PC-3 (cell line): Measurements from ENCODE around the gene AUTS2. TPM values are rescaled to one million over a fixed set of nuclear protein-coding genes. Genes with fewer than 3 reads are reported as not detected.

Source experiments
- ATAC-seq: fragments of 200-7000 bp; cut with Tn5 transposase; 2 replicates; pipeline ENCODE4 v1.9.1; 2020; ENCODE audit warnings: mild to moderate bottlenecking, moderate library complexity
- BruUV-seq: library from RNA; stranded (reverse); fragments of 400-500 nt; replicated peaks from 2 replicates; lab custom pipeline; 2021; lab: Mats Ljungman, UMichigan
- CTCF ChIA-PET: fragments of 300-600 bp; sonication (Branson Sonifier 250); formaldehyde crosslinking; loops from one replicate; lab custom pipeline; 2022; ENCODE audit warnings: antibody characterized with exemption; lab: Charles Lee
- POLR2A ChIA-PET: fragments of 300-600 bp; sonication (Branson Sonifier 250); formaldehyde crosslinking; loops from one replicate; lab custom pipeline; 2022; ENCODE audit warnings: antibody characterized with exemption; ENCODE audit not compliant: unreplicated experiment; lab: Charles Lee
- DNase-seq: peaks from one replicate; pipeline ENCODE4 v3.0.0-alpha.2; 2015
- H2AFZ ChIP-seq: fragments of 300-600 bp; sonication (generic); 2 replicates; pipeline ENCODE4 v1.6.0; 2016; ENCODE audit warnings: antibody characterized with exemption, low read length
- H3F3A ChIP-seq: fragments of 300-600 bp; sonication (generic); one replicate; pipeline ENCODE4 v1.6.0; 2017; ENCODE audit warnings: antibody characterized with exemption, low read length, control low read depth, mild to moderate bottlenecking; ENCODE audit not compliant: unreplicated experiment
- H3K27ac ChIP-seq: fragments of 300-600 bp; sonication (generic); 2 replicates; pipeline ENCODE4 v1.5.1; 2016; ENCODE audit warnings: mild to moderate bottlenecking, low read length
- H3K27me3 ChIP-seq: fragments of 300-600 bp; sonication (generic); 2 replicates; pipeline ENCODE4 v1.6.1; 2016; ENCODE audit warnings: low read length, mixed read lengths
- H3K36me3 ChIP-seq: fragments of 300-600 bp; sonication (generic); 2 replicates; pipeline ENCODE4 v1.6.1; 2016; ENCODE audit warnings: low read depth, mixed run types, low read length, mixed read lengths
- H3K4me1 ChIP-seq: fragments of 300-600 bp; sonication (generic); 2 replicates; pipeline ENCODE4 v1.5.1; 2016; ENCODE audit warnings: low read length; ENCODE audit not compliant: insufficient read depth
- H3K4me2 ChIP-seq: fragments of 300-600 bp; sonication (generic); 2 replicates; pipeline ENCODE4 v1.6.0; 2016; ENCODE audit warnings: low read length
- H3K4me3 ChIP-seq: fragments of 300-600 bp; sonication (generic); 2 replicates; pipeline ENCODE4 v1.5.1; 2016; ENCODE audit warnings: mild to moderate bottlenecking, low read length, mixed read lengths
- H3K79me2 ChIP-seq: fragments of 300-600 bp; sonication (generic); 2 replicates; pipeline ENCODE4 v1.6.1; 2017; ENCODE audit warnings: low read length, mixed read lengths
- H3K9ac ChIP-seq: fragments of 300-600 bp; sonication (generic); 2 replicates; pipeline ENCODE4 v1.6.0; 2016; ENCODE audit warnings: mild to moderate bottlenecking, low read length
- H3K9me2 ChIP-seq: fragments of 300-600 bp; sonication (generic); replicated peaks from 2 replicates; pipeline ENCODE4 v1.6.1; 2016; ENCODE audit warnings: mixed run types, low read length, mixed read lengths
- H3K9me3 ChIP-seq: fragments of 300-600 bp; sonication (generic); 2 replicates; pipeline ENCODE4 v1.6.1; 2016; ENCODE audit warnings: low read length, mixed read lengths
- H4K20me1 ChIP-seq: fragments of 300-600 bp; sonication (generic); 2 replicates; pipeline ENCODE4 v1.6.1; 2016; ENCODE audit warnings: low read length, mixed read lengths
- EZH2 ChIP-seq: fragments of 300-600 bp; sonication (generic); IDR thresholded peaks from one replicate; pipeline ENCODE4 v1.6.1; 2017; ENCODE audit warnings: antibody characterized with exemption, mild to moderate bottlenecking, low read length; ENCODE audit not compliant: unreplicated experiment
- EZH2phosphoT487 ChIP-seq: fragments of 300-600 bp; sonication (generic); IDR thresholded peaks from 2 replicates; pipeline ENCODE4 v1.6.1; 2018; ENCODE audit warnings: mild to moderate bottlenecking, antibody characterized with exemption, low read length, borderline replicate concordance
- intact Hi-C: fragments of 100-400 bp; cut with micrococcal nuclease; formaldehyde crosslinking; loops from 2 replicates; pipeline ENCODE4 v1.9.0; 2023
- total RNA-seq: library from RNA; depleted of rRNA; stranded (reverse); fragments of >200 nt; gene quantifications from 2 replicates; pipeline ENCODE4 v1.2.3, GENCODE V29; 2014
- TF ChIP-seq, protein P1 (sequence below): fragments of 300-600 bp; sonication (generic); conservative IDR thresholded peaks from 2 replicates; pipeline ENCODE4 v1.5.1; 2017; ENCODE audit warnings: antibody characterized with exemption, low read depth, mild to moderate bottlenecking, low read length

Gene AUTS2
- total RNA-seq, 1 experiment from 2014 or later, result not detected

GRCh38 chr7:69778138-69778537 is 179.9 kb downstream of the AUTS2 start:
- no peak overlapping the region for H3K4me3 ChIP-seq
- no peaks in the 10 kb centered on the region; the same call in 1 of the 2 replicates for H3K9me3 ChIP-seq
- intact Hi-C loops, result no loop called here
- ChIA-PET CTCF (no interaction called here), POLR2A (no interaction called here)
- TF ChIP-seq EZH2phosphoT487, result no peak
- no peak for TF ChIP-seq EZH2
- no TSS peak for BruUV-seq
- H3K36me3 ChIP-seq, result no peaks in the 10 kb centered on the region
- H4K20me1 ChIP-seq, result no peaks in the 10 kb centered on the region
- H3K79me2 ChIP-seq, result no peaks in the 10 kb centered on the region
- no peak overlapping the region for H3K27ac ChIP-seq
- H3F3A ChIP-seq, result no peaks in the 10 kb centered on the region
- ATAC-seq (no peak), DNase-seq (no peak)
- no peaks in the 10 kb centered on the region for H3K9me2 ChIP-seq
- H3K9ac ChIP-seq, result no peak overlapping the region
- H3K4me1 ChIP-seq, result no peaks in the 10 kb centered on the region
- no peak overlapping the region for H3K4me2 ChIP-seq
- H2AFZ ChIP-seq, result no peak overlapping the region
- H3K27me3 ChIP-seq, result no peaks in the 10 kb centered on the region

DNA sequence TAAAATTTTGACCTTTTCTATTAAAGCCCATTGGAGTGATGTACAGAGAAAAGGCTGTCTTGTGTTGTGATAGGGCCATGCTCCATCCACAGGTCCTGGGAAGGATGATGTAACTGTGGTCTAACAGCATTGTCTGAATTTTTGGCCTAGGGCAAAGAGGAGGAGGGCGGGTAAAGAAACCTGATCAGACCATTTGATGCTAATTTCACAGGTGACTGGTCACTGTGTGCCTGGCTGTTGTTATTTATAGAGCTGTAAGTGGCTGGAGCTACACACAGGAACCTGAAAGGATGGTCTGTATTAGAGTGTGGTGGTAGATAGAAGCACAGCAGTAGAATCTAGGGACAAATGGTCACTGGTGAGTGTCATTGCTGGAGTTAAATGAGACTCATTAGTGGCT is 182.1 kb downstream of the AUTS2 start:
- Histone ChIP-seq H3K4me3 (no peak overlapping the region), H3K36me3 (no peaks in the 10 kb centered on the region), H3K9me2 (no peaks in the 10 kb centered on the region), H3K9ac (no peak overlapping the region), H3K4me2 (no peak overlapping the region), H3K9me3 (no peaks in the 10 kb centered on the region; the same call in 1 of the 2 replicates), H3K79me2 (no peaks in the 10 kb centered on the region), H2AFZ (no peak overlapping the region), H3K27me3 (no peaks in the 10 kb centered on the region), H4K20me1 (no peaks in the 10 kb centered on the region), H3K4me1 (no peaks in the 10 kb centered on the region), H3F3A (no peaks in the 10 kb centered on the region), H3K27ac (no peak overlapping the region)
- ATAC-seq, result no peak
- TF ChIP-seq EZH2phosphoT487 (no peak), EZH2 (no peak)
- TF ChIP-seq, protein P1, sequence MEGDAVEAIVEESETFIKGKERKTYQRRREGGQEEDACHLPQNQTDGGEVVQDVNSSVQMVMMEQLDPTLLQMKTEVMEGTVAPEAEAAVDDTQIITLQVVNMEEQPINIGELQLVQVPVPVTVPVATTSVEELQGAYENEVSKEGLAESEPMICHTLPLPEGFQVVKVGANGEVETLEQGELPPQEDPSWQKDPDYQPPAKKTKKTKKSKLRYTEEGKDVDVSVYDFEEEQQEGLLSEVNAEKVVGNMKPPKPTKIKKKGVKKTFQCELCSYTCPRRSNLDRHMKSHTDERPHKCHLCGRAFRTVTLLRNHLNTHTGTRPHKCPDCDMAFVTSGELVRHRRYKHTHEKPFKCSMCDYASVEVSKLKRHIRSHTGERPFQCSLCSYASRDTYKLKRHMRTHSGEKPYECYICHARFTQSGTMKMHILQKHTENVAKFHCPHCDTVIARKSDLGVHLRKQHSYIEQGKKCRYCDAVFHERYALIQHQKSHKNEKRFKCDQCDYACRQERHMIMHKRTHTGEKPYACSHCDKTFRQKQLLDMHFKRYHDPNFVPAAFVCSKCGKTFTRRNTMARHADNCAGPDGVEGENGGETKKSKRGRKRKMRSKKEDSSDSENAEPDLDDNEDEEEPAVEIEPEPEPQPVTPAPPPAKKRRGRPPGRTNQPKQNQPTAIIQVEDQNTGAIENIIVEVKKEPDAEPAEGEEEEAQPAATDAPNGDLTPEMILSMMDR, result no peak
- POLR2A ChIA-PET, result no interaction called here
- CTCF ChIA-PET, result no interaction called here
- no peak for DNase-seq
- BruUV-seq, result no TSS peak
- intact Hi-C loops, result no loop called here

DNA sequence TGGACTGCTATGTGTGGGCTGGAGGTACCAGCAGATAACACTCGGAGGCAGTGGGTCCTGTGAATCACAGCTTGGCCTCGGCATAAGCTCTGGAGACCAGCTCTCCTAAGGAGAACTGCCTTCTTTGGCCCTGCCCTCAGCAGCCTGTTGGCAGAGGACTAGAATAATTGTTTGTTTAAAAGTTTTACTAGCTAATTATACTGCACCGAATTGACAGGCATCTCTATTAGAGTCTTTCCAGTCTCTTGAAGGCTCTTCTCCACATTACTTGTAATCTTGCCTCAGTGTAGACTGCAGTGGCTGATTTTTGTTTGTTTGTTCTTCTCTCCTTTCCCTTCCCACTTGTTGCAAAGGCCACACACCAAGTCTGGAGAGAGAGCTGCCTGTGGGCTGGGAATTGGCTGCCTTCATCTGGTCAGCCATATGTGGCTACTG is 183.2 kb downstream of the AUTS2 start:
- ChIA-PET POLR2A (no interaction called here), CTCF (no interaction called here)
- Histone ChIP-seq H3K4me1 (no peaks in the 10 kb centered on the region), H2AFZ (no peak overlapping the region), H3K27me3 (no peaks in the 10 kb centered on the region), H3K36me3 (no peaks in the 10 kb centered on the region), H3K9ac (no peak overlapping the region), H3K9me3 (no peaks in the 10 kb centered on the region; the same call in 1 of the 2 replicates), H3K9me2 (no peaks in the 10 kb centered on the region), H3K4me3 (no peak overlapping the region), H3K4me2 (no peak overlapping the region), H3F3A (no peaks in the 10 kb centered on the region), H3K27ac (no peak overlapping the region), H3K79me2 (no peaks in the 10 kb centered on the region), H4K20me1 (no peaks in the 10 kb centered on the region)
- no TSS peak for BruUV-seq
- DNase-seq, result no peak
- intact Hi-C loops, result no loop called here
- TF ChIP-seq, protein P1, result no peak
- TF ChIP-seq EZH2phosphoT487 (no peak), EZH2 (no peak)
- ATAC-seq, result no peak
